Trophoblast cell (in vitro differentiated cells and primary cell): ENCODE data around the gene TMEM176A.

Experiments
- DNase-seq, 2 donors: peaks; one replicate each; pipeline ENCODE4 v3.0.0-alpha.2; 2016
- H2AFZ ChIP-seq: 2 replicates; pipeline ENCODE4 v1.6.1; 2013; ENCODE audit warnings: low read length, moderate library complexity, mild to moderate bottlenecking; ENCODE audit not compliant: insufficient read depth, poor library complexity
- H2AK5ac ChIP-seq: 2 replicates; pipeline ENCODE4 v1.6.1; 2013; ENCODE audit warnings: mild to moderate bottlenecking, low read length
- H2BK120ac ChIP-seq: 2 replicates; pipeline ENCODE4 v1.6.1; 2013; ENCODE audit warnings: low read length, mild to moderate bottlenecking, moderate library complexity; ENCODE audit not compliant: insufficient read depth, poor library complexity
- H2BK12ac ChIP-seq: 2 replicates; pipeline ENCODE4 v1.6.1; 2013; ENCODE audit warnings: mild to moderate bottlenecking, low read length, moderate library complexity
- H2BK5ac ChIP-seq: 2 replicates; pipeline ENCODE4 v1.6.1; 2013; ENCODE audit warnings: low read length, low read depth, moderate library complexity, mild to moderate bottlenecking; ENCODE audit not compliant: poor library complexity
- H3K14ac ChIP-seq: 2 replicates; pipeline ENCODE4 v1.6.1; 2013; ENCODE audit warnings: mild to moderate bottlenecking, low read length
- H3K18ac ChIP-seq: 2 replicates; pipeline ENCODE4 v1.6.1; 2013; ENCODE audit warnings: mild to moderate bottlenecking, low read length
- H3K23ac ChIP-seq: 2 replicates; pipeline ENCODE4 v1.6.1; 2013; ENCODE audit warnings: low read length
- H3K27ac ChIP-seq: 2 replicates; pipeline ENCODE4 v1.5.1; 2013; ENCODE audit warnings: low read depth, mild to moderate bottlenecking, inconsistent platforms, low read length, moderate library complexity
- H3K27me3 ChIP-seq: 2 replicates; pipeline ENCODE4 v1.6.1; 2013; ENCODE audit warnings: inconsistent platforms, mild to moderate bottlenecking, low read length, moderate library complexity; ENCODE audit not compliant: insufficient read depth
- H3K36me3 ChIP-seq, 2 experiments: 1 replicate in 1 of 2; 2 replicates in 1 of 2; pipeline ENCODE4 v1.6.1; 2013; ENCODE audit warnings: low read length in 2 of 2, mild to moderate bottlenecking in 2 of 2, moderate library complexity in 1 of 2; ENCODE audit not compliant: insufficient read depth in 2 of 2, control insufficient read depth in 1 of 2
- H3K4ac ChIP-seq: 2 replicates; pipeline ENCODE4 v1.6.1; 2013; ENCODE audit warnings: low read depth, mild to moderate bottlenecking, low read length, moderate library complexity
- H3K4me1 ChIP-seq, 2 experiments: 1 replicate in 1 of 2; 2 replicates in 1 of 2; pipeline ENCODE4 v1.6.1; 2013; ENCODE audit warnings: low read length in 2 of 2, mild to moderate bottlenecking in 2 of 2, moderate library complexity in 1 of 2; ENCODE audit not compliant: insufficient read depth in 2 of 2, control insufficient read depth in 1 of 2
- H3K4me2 ChIP-seq: 2 replicates; pipeline ENCODE4 v1.6.1; 2013; ENCODE audit warnings: inconsistent platforms, mild to moderate bottlenecking, low read length, moderate library complexity
- H3K4me3 ChIP-seq: 2 replicates; pipeline ENCODE4 v1.5.1; 2013; ENCODE audit warnings: mild to moderate bottlenecking, low read depth, low read length, inconsistent platforms
- H3K79me1 ChIP-seq: one replicate; pipeline ENCODE4 v1.6.1; 2013; ENCODE audit warnings: low read length
- H3K79me2 ChIP-seq: 2 replicates; pipeline ENCODE4 v1.6.1; 2013; ENCODE audit warnings: low read length, mild to moderate bottlenecking; ENCODE audit not compliant: control insufficient read depth, insufficient read depth, poor library complexity
- H3K9ac ChIP-seq: 2 replicates; pipeline ENCODE4 v1.6.1; 2013; ENCODE audit warnings: mild to moderate bottlenecking, low read length
- H3K9me3 ChIP-seq: 2 replicates; pipeline ENCODE4 v1.6.1; 2013; ENCODE audit warnings: low read depth, mild to moderate bottlenecking, control low read depth, inconsistent platforms, low read length; ENCODE audit not compliant: insufficient read depth
- H4K12ac ChIP-seq: 2 replicates; pipeline ENCODE4 v1.6.1; 2013; ENCODE audit warnings: low read depth, mild to moderate bottlenecking, low read length, moderate library complexity
- H4K8ac ChIP-seq: 2 replicates; pipeline ENCODE4 v1.6.1; 2013; ENCODE audit warnings: low read depth, mild to moderate bottlenecking, low read length, moderate library complexity
- H4K91ac ChIP-seq: one replicate; pipeline ENCODE4 v1.6.1; 2013; ENCODE audit warnings: low read depth, mild to moderate bottlenecking, low read length, moderate library complexity
- WGBS: extraction: QIAGEN DNeasy Blood & Tissue Kit; methylation state at CpG from one replicate; pipeline ENCODE4 v1.1.7; 2013; ENCODE audit warnings: missing lambda C conversion rate; ENCODE audit not compliant: insufficient read length, insufficient coverage; ENCODE audit errors: extremely low coverage; 5-methylcytosine and 5-hydroxymethylcytosine counted together

TMEM176A gene

GRCh38 chr7:150851492-150852370, 51.2 kb downstream of the TMEM176A start:
- no peak overlapping the region for H4K91ac ChIP-seq
- H2BK120ac ChIP-seq: no peak overlapping the region
- H3K27ac ChIP-seq: no peak overlapping the region
- H2AFZ ChIP-seq: no peak overlapping the region
- H3K79me1 ChIP-seq: no peaks in the 10 kb centered on the region
- no CpG with 5 or more reads among the region's 19 CpGs for WGBS
- no peak overlapping the region for H3K18ac ChIP-seq
- no peak overlapping the region for H3K14ac ChIP-seq
- no peak overlapping the region for H2AK5ac ChIP-seq
- no peak overlapping the region for H3K4me3 ChIP-seq
- no peaks in the 10 kb centered on the region for H3K36me3 ChIP-seq
- H3K9ac ChIP-seq: no peak overlapping the region
- no peak overlapping the region for H2BK12ac ChIP-seq
- H3K79me2 ChIP-seq: no peaks in the 10 kb centered on the region
- no peaks in the 10 kb centered on the region for H3K27me3 ChIP-seq
- no peak overlapping the region for H4K12ac ChIP-seq
- H3K9me3 ChIP-seq: no peaks in the 10 kb centered on the region
- H3K4me1 ChIP-seq: peaks cover 2 to 10% of the 10 kb centered on the region in 2 experiments
- H3K4ac ChIP-seq: no peak overlapping the region
- H2BK5ac ChIP-seq: no peak overlapping the region
- no peak overlapping the region for H3K4me2 ChIP-seq
- H3K23ac ChIP-seq: no peak overlapping the region
- no peak overlapping the region for H4K8ac ChIP-seq
- no peak for DNase-seq

DNA sequence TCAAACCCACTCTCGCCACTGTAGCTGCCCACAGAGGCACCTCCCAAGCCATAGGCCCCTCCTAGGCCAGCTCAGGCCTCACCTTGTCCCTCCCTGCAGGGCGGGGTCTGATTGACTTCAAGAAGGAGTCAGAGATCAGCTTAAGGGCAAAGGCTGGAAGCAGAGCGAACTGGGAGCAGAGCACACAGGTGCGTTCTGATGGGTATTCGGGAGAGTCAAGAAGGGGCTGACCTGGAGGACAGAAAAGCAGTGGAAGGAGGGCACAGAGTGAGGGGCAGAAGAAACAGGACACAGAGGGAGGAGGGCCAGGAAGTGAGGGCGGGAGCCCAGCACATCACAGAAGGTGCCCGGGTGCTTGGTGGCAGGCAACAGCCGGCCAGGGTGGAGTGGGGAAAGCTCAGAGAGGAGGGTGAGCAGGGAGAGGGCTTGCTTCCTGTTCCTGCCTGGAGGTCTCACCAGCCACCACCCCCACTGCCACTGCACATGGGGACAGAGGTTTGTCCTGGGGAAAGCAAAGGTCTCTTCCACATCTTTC, 51.9 kb downstream of the TMEM176A start, which contains the start of gene AOC1:
AOC1 (plus strand) TSS at position 147 of the 535 bp plus-strand sequence. CDS start 3,954 bp downstream, outside the sequence.
- no peak within 1 kb of the TSS for H4K12ac ChIP-seq
- no peak within 1 kb of the TSS for H2BK12ac ChIP-seq
- no peak within 1 kb of the TSS for H3K27ac ChIP-seq
- H3K9me3 ChIP-seq: no peaks in the 10 kb centered on the region
- no peak within 1 kb of the TSS for H3K9ac ChIP-seq
- H3K4me2 ChIP-seq: no peak within 1 kb of the TSS
- H3K4me1 ChIP-seq: peaks cover 2 to 10% of the 10 kb centered on the region in 2 experiments
- no peak within 1 kb of the TSS for H3K18ac ChIP-seq
- no peak within 1 kb of the TSS for H2BK120ac ChIP-seq
- no peak within 1 kb of the TSS for H3K4ac ChIP-seq
- no CpG with 5 or more reads among the region's 8 CpGs for WGBS
- H3K23ac ChIP-seq: no peak within 1 kb of the TSS
- no peak within 1 kb of the TSS for H2BK5ac ChIP-seq
- H4K8ac ChIP-seq: no peak within 1 kb of the TSS
- no peaks in the 10 kb centered on the region for H3K79me1 ChIP-seq
- H4K91ac ChIP-seq: no peak within 1 kb of the TSS
- H3K79me2 ChIP-seq: no peaks in the 10 kb centered on the region
- no peaks in the 10 kb centered on the region for H3K27me3 ChIP-seq
- DNase-seq: peak; percentile 77 to 84
- no peak within 1 kb of the TSS for H2AFZ ChIP-seq
- H3K14ac ChIP-seq: no peak within 1 kb of the TSS
- no peak within 1 kb of the TSS for H2AK5ac ChIP-seq
- no peaks in the 10 kb centered on the region for H3K36me3 ChIP-seq
- no peak within 1 kb of the TSS for H3K4me3 ChIP-seq

- no peak overlapping the region for H2BK120ac ChIP-seq
- H3K79me1 ChIP-seq: no peaks in the 10 kb centered on the region
- no peak overlapping the region for H4K12ac ChIP-seq
- H2AK5ac ChIP-seq: no peak overlapping the region
- no peak overlapping the region for H4K91ac ChIP-seq
- H3K36me3 ChIP-seq: no peaks in the 10 kb centered on the region
- H2BK5ac ChIP-seq: no peak overlapping the region
- no peak overlapping the region for H3K18ac ChIP-seq
- no CpG with 5 or more reads among the region's 19 CpGs for WGBS
- H3K4me2 ChIP-seq: no peak overlapping the region
- H3K14ac ChIP-seq: no peak overlapping the region
- H3K79me2 ChIP-seq: no peaks in the 10 kb centered on the region
- H3K23ac ChIP-seq: no peak overlapping the region
- H3K4me3 ChIP-seq: no peak overlapping the region
- no peaks in the 10 kb centered on the region for H3K27me3 ChIP-seq
- no peak overlapping the region for H4K8ac ChIP-seq
- no peak overlapping the region for H3K27ac ChIP-seq
- no peak overlapping the region for H2AFZ ChIP-seq
- peaks cover 2% of the 10 kb centered on the region for H3K9me3 ChIP-seq
- H3K9ac ChIP-seq: no peak overlapping the region
- peaks cover 5 to 10% of the 10 kb centered on the region in 2 experiments for H3K4me1 ChIP-seq
- no peak for DNase-seq
- no peak overlapping the region for H2BK12ac ChIP-seq
- H3K4ac ChIP-seq: no peak overlapping the region
Measured at GRCh38 chr7:150854066-150855000, 53.8 kb downstream of the TMEM176A start.
